NOMO-1 treated with dmso at 0.1 percent for 144 hours (cell line): ENCODE results near the gene GPR15LG.
"Not testable (repeated sequence)": the region's sequence is repeated elsewhere in the genome, so short reads cannot be mapped to it uniquely, and the experiment has no call there.

Experiments used
- DNase-seq: peaks from one replicate; lab custom pipeline; 2025; ENCODE audit not compliant: unreplicated experiment; lab: John Stamatoyannopoulos, UW

The GPR15LG gene

GRCh38 chr10:84164442-84164841, 9.2 kb upstream of the GPR15LG start:
- no peak for DNase-seq

GRCh38 chr10:84166620-84167288, 6.8 kb upstream of the GPR15LG start:
- DNase-seq, result no peak

GRCh38 chr10:84167289-84167653, 6.3 kb upstream of the GPR15LG start:
- not testable (repeated sequence) for DNase-seq

- DNase-seq, result not testable (repeated sequence)
Observed at GRCh38 chr10:84168382-84168781, 5.2 kb upstream of the GPR15LG start.

- not testable (repeated sequence) for DNase-seq
Observed at GRCh38 chr10:84171237-84171636, 2.4 kb upstream of the GPR15LG start.

- not testable (repeated sequence) for DNase-seq
Observed at GRCh38 chr10:84171700-84172466, 1.7 kb upstream of the GPR15LG start.

GRCh38 chr10:84172467-84173356, 889 bp upstream of the GPR15LG start:
- no peak for DNase-seq

- no peak for DNase-seq
Observed at GRCh38 chr10:84175436-84175835, 1.8 kb downstream of the GPR15LG start.

- no peak for DNase-seq
Observed at GRCh38 chr10:84176351-84176750, 2.8 kb downstream of the GPR15LG start.

- no peak for DNase-seq
Observed at GRCh38 chr10:84176836-84177474, 3.4 kb downstream of the GPR15LG start.

- peak; percentile 29 for DNase-seq
Observed at GRCh38 chr10:84177541-84178141, 4.0 kb downstream of the GPR15LG start.

- no peak for DNase-seq
Observed at GRCh38 chr10:84178160-84178609, 4.6 kb downstream of the GPR15LG start.

GRCh38 chr10:84179059-84179710, 5.6 kb downstream of the GPR15LG start:
- no peak for DNase-seq

- DNase-seq, result not testable (repeated sequence)
Observed at GRCh38 chr10:84180386-84180785, 6.8 kb downstream of the GPR15LG start.

- no peak for DNase-seq
Observed at GRCh38 chr10:84181631-84182030, 8.0 kb downstream of the GPR15LG start.

- no peak for DNase-seq
Observed at GRCh38 chr10:84184517-84184916, 10.9 kb downstream of the GPR15LG start.

GRCh38 chr10:84185526-84186175, 12.1 kb downstream of the GPR15LG start:
- no peak for DNase-seq

- DNase-seq, result no peak
Observed at GRCh38 chr10:84188815-84189214, 15.2 kb downstream of the GPR15LG start.

GRCh38 chr10:84190621-84191020, 17.0 kb downstream of the GPR15LG start:
- DNase-seq, result no peak

- no peak for DNase-seq
Observed at GRCh38 chr10:84191106-84191505, 17.5 kb downstream of the GPR15LG start.
